WTC11 (cell line): ENCODE data around the gene KRTAP25-1.

ENCODE experiments used
- CREB1 ChIP-seq: sonication (generic); formaldehyde crosslinking; IDR thresholded peaks from 2 replicates; pipeline ENCODE4 v1.8.0; 2023; ENCODE audit warnings: mild to moderate bottlenecking, missing genetic modification reagents
- CTCF ChIP-seq: fragments of 200-600 bp; IDR thresholded peaks from 2 replicates; pipeline ENCODE4 v1.8.0; 2022; ENCODE audit warnings: antibody characterized with exemption
- SMAD4 ChIP-seq: sonication (generic); formaldehyde crosslinking; IDR thresholded peaks from 2 replicates; pipeline ENCODE4 v1.8.0; 2022; ENCODE audit warnings: mild to moderate bottlenecking, missing genetic modification reagents
- TCF7 ChIP-seq: sonication (generic); formaldehyde crosslinking; IDR thresholded peaks from 2 replicates; pipeline ENCODE4 v1.8.0; 2022; ENCODE audit warnings: mild to moderate bottlenecking, low read depth, missing genetic modification reagents, moderate library complexity
- ZNF232 ChIP-seq: sonication (generic); formaldehyde crosslinking; IDR thresholded peaks from 2 replicates; pipeline ENCODE4 v1.8.0; 2022; ENCODE audit warnings: mild to moderate bottlenecking, missing genetic modification reagents
- TF ChIP-seq, protein P1 (sequence below): sonication (generic); formaldehyde crosslinking; IDR thresholded peaks from 2 replicates; pipeline ENCODE4 v1.8.1; 2022; ENCODE audit warnings: low read depth, mild to moderate bottlenecking, moderate library complexity, missing genetic modification reagents, borderline replicate concordance
- TF ChIP-seq, protein P2 (sequence below): sonication (generic); formaldehyde crosslinking; IDR thresholded peaks from 2 replicates; pipeline ENCODE4 v1.8.1; 2023; ENCODE audit warnings: mild to moderate bottlenecking, missing genetic modification reagents, moderate library complexity
- TF ChIP-seq, protein P3 (sequence below): sonication (generic); formaldehyde crosslinking; IDR thresholded peaks from 2 replicates; pipeline ENCODE4 v1.8.1; 2023; ENCODE audit warnings: mild to moderate bottlenecking, missing genetic modification reagents, moderate library complexity

- TF ChIP-seq CTCF (no peak), TCF7 (CRISPR knock-in tag) (no peak), CREB1 (CRISPR knock-in tag) (no peak), SMAD4 (CRISPR knock-in tag) (no peak), ZNF232 (no peak)
- TF ChIP-seq, protein P1, sequence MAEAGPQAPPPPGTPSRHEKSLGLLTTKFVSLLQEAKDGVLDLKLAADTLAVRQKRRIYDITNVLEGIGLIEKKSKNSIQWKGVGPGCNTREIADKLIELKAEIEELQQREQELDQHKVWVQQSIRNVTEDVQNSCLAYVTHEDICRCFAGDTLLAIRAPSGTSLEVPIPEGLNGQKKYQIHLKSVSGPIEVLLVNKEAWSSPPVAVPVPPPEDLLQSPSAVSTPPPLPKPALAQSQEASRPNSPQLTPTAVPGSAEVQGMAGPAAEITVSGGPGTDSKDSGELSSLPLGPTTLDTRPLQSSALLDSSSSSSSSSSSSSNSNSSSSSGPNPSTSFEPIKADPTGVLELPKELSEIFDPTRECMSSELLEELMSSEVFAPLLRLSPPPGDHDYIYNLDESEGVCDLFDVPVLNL (CRISPR knock-in tag), result no peak
- TF ChIP-seq, protein P2, sequence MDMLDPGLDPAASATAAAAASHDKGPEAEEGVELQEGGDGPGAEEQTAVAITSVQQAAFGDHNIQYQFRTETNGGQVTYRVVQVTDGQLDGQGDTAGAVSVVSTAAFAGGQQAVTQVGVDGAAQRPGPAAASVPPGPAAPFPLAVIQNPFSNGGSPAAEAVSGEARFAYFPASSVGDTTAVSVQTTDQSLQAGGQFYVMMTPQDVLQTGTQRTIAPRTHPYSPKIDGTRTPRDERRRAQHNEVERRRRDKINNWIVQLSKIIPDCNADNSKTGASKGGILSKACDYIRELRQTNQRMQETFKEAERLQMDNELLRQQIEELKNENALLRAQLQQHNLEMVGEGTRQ (CRISPR knock-in tag), result no peak
- TF ChIP-seq, protein P3, sequence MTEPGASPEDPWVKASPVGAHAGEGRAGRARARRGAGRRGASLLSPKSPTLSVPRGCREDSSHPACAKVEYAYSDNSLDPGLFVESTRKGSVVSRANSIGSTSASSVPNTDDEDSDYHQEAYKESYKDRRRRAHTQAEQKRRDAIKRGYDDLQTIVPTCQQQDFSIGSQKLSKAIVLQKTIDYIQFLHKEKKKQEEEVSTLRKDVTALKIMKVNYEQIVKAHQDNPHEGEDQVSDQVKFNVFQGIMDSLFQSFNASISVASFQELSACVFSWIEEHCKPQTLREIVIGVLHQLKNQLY, result no peak
Observed at GRCh38 chr21:30337772-30338171, 48.5 kb upstream of the KRTAP25-1 start.
